ENCODE data around the gene ADGRD1.

DNA sequence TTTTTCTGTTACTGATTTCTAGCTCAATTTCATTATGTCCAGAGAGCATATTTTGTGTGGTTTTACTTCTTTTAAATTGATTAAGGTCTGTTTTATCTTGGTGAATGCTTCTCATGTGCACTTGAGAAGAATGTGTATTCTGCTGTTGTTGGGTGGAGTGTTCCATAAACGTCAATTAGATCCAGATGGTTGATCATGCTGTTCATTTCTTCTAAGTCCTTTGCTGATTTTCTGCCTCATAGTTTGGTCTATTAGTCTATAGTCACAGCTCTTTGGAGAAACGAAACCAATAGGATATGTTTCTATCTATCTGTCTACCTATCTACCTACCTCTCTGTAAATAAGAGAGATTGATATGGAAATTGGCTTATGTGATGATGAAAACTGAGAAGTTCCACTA lies 17.1 kb upstream of the ADGRD1 start:
- TF ChIP-seq POLR2AphosphoS5 (IDR thresholded peaks at IDR 0.05; ENCODE audit: insufficient read depth in 1 of 2, low read depth in 1 of 2), result no peak
- TF ChIP-seq, protein P1, sequence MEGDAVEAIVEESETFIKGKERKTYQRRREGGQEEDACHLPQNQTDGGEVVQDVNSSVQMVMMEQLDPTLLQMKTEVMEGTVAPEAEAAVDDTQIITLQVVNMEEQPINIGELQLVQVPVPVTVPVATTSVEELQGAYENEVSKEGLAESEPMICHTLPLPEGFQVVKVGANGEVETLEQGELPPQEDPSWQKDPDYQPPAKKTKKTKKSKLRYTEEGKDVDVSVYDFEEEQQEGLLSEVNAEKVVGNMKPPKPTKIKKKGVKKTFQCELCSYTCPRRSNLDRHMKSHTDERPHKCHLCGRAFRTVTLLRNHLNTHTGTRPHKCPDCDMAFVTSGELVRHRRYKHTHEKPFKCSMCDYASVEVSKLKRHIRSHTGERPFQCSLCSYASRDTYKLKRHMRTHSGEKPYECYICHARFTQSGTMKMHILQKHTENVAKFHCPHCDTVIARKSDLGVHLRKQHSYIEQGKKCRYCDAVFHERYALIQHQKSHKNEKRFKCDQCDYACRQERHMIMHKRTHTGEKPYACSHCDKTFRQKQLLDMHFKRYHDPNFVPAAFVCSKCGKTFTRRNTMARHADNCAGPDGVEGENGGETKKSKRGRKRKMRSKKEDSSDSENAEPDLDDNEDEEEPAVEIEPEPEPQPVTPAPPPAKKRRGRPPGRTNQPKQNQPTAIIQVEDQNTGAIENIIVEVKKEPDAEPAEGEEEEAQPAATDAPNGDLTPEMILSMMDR (IDR thresholded peaks at IDR 0.05), result no peak

Measured in vagina (tissue), 2 donors.